SIG-M5 treated with dmso at 0.1 percent for 504 hours (cell line): ENCODE measurements around the gene STAC2.

Experiments
- DNase-seq: peaks from one replicate; lab custom pipeline; 2025; ENCODE audit not compliant: unreplicated experiment; lab: John Stamatoyannopoulos, UW

STAC2 gene

GRCh38 chr17:39210093-39210434 lies 15.7 kb downstream of the STAC2 start:
- DNase-seq, result no peak

- peak; percentile 29 for DNase-seq
Measured at GRCh38 chr17:39209317-39210092, 16.2 kb downstream of the STAC2 start.

- DNase-seq, result peak; percentile 70
Measured at GRCh38 chr17:39208893-39209292, 16.9 kb downstream of the STAC2 start.

- no peak for DNase-seq
Measured at GRCh38 chr17:39208136-39208535, 17.6 kb downstream of the STAC2 start.

GRCh38 chr17:39205112-39205526 lies 20.6 kb downstream of the STAC2 start:
- DNase-seq, result no peak

GRCh38 chr17:39204245-39204644 lies 21.5 kb downstream of the STAC2 start:
- no peak for DNase-seq

GRCh38 chr17:39200957-39201510 lies 24.7 kb downstream of the STAC2 start:
- DNase-seq, result no peak

GRCh38 chr17:39200070-39200879 lies 25.5 kb downstream of the STAC2 start, which contains the start of gene RPL19:
Gene RPL19 (plus strand): TSS chr17:39200283. CDS start chr17:39200345, 62 bp downstream.
- peak; percentile 88 for DNase-seq

- peak; percentile 98 for DNase-seq
Measured at GRCh38 chr17:39199820-39200069, 26.0 kb downstream of the STAC2 start.

GRCh38 chr17:39198186-39198566 lies 27.6 kb downstream of the STAC2 start:
- DNase-seq, result peak; percentile 64

GRCh38 chr17:39197380-39198185 lies 28.2 kb downstream of the STAC2 start, which contains the start of gene CACNB1:
Gene CACNB1 (minus strand): TSS chr17:39197669. CDS start chr17:39197495, 174 bp downstream.
- peak; percentile 53 for DNase-seq

GRCh38 chr17:39196808-39197291 lies 28.9 kb downstream of the STAC2 start:
- no peak for DNase-seq

GRCh38 chr17:39196241-39196807 lies 29.4 kb downstream of the STAC2 start:
- no peak for DNase-seq

GRCh38 chr17:39195568-39196160 lies 30.1 kb downstream of the STAC2 start:
- no peak for DNase-seq

- DNase-seq, result no peak
Measured at GRCh38 chr17:39194985-39195524, 30.7 kb downstream of the STAC2 start.

- no peak for DNase-seq
Measured at GRCh38 chr17:39194089-39194984, 31.4 kb downstream of the STAC2 start.

- DNase-seq, result peak; percentile 75
Measured at GRCh38 chr17:39193346-39193745, 32.4 kb downstream of the STAC2 start.

- no peak for DNase-seq
Measured at GRCh38 chr17:39192901-39193300, 32.8 kb downstream of the STAC2 start.
